ENCODE data around the gene LARGE2. TPM values are rescaled to one million over a fixed set of nuclear protein-coding genes. Genes with fewer than 3 reads are reported as not detected.
A peak's percentile ranks its signal among the peaks of the same experiment; 100 is the strongest.

LARGE2 gene
- total RNA-seq, 6 experiments from 2014 or later = 0.43 to 3.5 (median 2.4) TPM

GRCh38 chr11:45932217-45932616, 9.8 kb downstream of the LARGE2 start:
- no peak for DNase-seq
- no peak overlapping the region for H3K27ac ChIP-seq
- peaks cover 0 to 24% (median 11%) of the 10 kb centered on the region in 4 donors for H3K4me1 ChIP-seq
- intact Hi-C loops (cut with DNase I) = no loop called here
- peaks cover 0 to 17% (median 3%) of the 10 kb centered on the region in 4 donors for H3K36me3 ChIP-seq
- no peaks in the 10 kb centered on the region for H3K9me3 ChIP-seq
- no peak for ATAC-seq
- TF ChIP-seq POLR2A (IDR thresholded peaks at IDR 0.05) = no peak
- TF ChIP-seq, protein P1, sequence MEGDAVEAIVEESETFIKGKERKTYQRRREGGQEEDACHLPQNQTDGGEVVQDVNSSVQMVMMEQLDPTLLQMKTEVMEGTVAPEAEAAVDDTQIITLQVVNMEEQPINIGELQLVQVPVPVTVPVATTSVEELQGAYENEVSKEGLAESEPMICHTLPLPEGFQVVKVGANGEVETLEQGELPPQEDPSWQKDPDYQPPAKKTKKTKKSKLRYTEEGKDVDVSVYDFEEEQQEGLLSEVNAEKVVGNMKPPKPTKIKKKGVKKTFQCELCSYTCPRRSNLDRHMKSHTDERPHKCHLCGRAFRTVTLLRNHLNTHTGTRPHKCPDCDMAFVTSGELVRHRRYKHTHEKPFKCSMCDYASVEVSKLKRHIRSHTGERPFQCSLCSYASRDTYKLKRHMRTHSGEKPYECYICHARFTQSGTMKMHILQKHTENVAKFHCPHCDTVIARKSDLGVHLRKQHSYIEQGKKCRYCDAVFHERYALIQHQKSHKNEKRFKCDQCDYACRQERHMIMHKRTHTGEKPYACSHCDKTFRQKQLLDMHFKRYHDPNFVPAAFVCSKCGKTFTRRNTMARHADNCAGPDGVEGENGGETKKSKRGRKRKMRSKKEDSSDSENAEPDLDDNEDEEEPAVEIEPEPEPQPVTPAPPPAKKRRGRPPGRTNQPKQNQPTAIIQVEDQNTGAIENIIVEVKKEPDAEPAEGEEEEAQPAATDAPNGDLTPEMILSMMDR (IDR thresholded peaks at IDR 0.05) = no peak
- no peak overlapping the region for H3K4me3 ChIP-seq
- no peaks in the 10 kb centered on the region for H3K27me3 ChIP-seq
- WGBS (ENCODE audit: insufficient coverage, low coverage, low lambda C conversion rate, missing lambda C conversion rate) = 96% methylated on average over 6 of the region's 8 CpGs

DNA sequence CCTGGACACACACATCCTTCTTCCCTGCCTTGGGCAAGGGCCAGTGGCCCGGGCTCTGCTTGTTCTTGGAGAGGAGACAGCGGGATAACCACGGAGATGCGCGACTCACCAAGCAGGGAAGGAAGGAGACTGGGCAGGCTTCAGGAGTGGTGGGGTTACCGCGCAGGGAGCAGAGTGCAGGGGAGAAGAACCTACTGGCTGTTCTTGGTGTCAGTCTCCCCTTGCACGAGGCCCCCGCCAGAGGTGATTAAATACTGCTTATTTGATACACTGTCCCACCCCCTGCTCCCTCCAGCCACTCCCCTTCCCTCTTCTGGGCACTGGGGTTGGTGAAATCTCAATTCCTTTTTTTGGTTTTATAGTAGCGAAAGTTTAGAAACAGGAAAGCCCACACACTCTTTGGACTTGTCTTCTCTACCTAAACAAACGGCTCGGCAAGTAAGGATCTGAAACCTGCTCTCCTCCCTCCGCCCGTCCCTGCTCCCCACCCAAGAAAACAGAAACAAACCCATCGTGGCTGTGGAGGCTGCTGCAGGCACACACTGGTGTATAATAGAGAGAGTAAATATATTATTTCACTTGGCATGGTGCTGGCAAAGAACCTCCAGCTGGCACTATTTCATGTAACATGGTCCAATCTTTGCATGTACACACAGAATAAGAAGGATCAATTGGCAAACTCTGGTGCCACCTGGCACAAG, 10.8 kb downstream of the LARGE2 start:
- 49% methylated on average over 9 of the region's 15 CpGs for WGBS (ENCODE audit: insufficient coverage, low coverage, low lambda C conversion rate, missing lambda C conversion rate)
- DNase-seq = peak in 1 of 3 donors; percentile 78

DNA sequence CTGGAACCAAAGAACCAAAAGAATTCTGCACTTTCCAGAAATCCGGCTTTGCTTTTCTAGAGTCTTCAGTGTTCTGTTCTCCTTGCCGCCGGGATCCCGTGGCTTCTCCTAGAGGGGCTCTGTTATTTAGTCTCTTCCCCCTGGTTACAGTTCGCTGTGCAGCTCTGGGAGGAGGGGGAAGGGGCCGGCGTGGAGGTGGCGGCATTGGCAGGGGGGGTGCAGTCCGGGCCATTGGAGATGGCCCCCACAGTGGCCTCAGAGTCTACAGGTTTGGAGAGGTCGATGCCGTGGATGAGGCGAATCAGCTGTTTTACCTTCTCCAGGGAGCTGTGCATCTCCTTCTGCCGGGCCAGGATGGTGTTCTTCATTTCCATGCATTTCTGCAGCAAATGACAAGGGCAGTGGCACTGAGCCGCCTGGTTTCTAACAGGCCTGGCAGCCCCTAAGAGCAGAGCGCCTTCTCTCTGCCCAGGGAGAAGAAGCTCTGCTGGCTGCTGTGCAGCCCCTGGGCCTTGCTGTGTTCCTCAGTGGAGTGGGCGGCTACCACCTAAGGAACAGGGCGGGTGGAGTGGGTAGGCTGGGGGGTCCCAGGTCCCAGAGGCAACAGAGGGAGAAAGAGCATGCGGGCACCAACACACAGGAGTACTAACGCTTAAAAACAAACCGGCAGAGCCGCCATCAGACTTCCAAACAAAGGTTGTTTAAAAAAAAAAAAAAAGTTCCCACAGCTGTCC, 11.6 kb downstream of the LARGE2 start:
- ATAC-seq (peak in 2 of 4 donors; percentile 3 to 4), DNase-seq (peak in 1 of 3 donors; percentile 43)
- no peak overlapping the region for H3K4me3 ChIP-seq
- WGBS (ENCODE audit: insufficient coverage, low coverage, low lambda C conversion rate, missing lambda C conversion rate) = 68% methylated on average over 13 of the region's 21 CpGs
- peaks cover 0 to 22% (median 3%) of the 10 kb centered on the region in 4 donors for H3K36me3 ChIP-seq
- no peaks in the 10 kb centered on the region for H3K9me3 ChIP-seq
- peak overlapping the region in 2 of 3 donors; percentile 10 to 48 for H3K27ac ChIP-seq
- H3K27me3 ChIP-seq = no peaks in the 10 kb centered on the region
- TF ChIP-seq, protein P1 (IDR thresholded peaks at IDR 0.05) = no peak
- no peak for TF ChIP-seq POLR2A (IDR thresholded peaks at IDR 0.05)
- peaks cover 0 to 24% (median 11%) of the 10 kb centered on the region in 4 donors for H3K4me1 ChIP-seq
- intact Hi-C loops (cut with DNase I) = no loop called here

More for the DNA sequence above, 10.8 kb downstream of the LARGE2 start:
- H3K27me3 ChIP-seq = no peaks in the 10 kb centered on the region
- H3K36me3 ChIP-seq = peaks cover 0 to 22% (median 3%) of the 10 kb centered on the region in 4 donors
- intact Hi-C loops (cut with DNase I) = no loop called here
- H3K27ac ChIP-seq = no peak overlapping the region
- no peak for TF ChIP-seq POLR2A (IDR thresholded peaks at IDR 0.05)
- TF ChIP-seq, protein P1 (IDR thresholded peaks at IDR 0.05) = no peak
- peaks cover 0 to 24% (median 11%) of the 10 kb centered on the region in 4 donors for H3K4me1 ChIP-seq
- no peak overlapping the region for H3K4me3 ChIP-seq
- no peaks in the 10 kb centered on the region for H3K9me3 ChIP-seq
- ATAC-seq = peak; percentile 69 to 78 (median 74)

- Histone ChIP-seq H3K27me3 (no peaks in the 10 kb centered on the region), H3K9me3 (no peaks in the 10 kb centered on the region), H3K36me3 (peaks cover 0 to 22% (median 3%) of the 10 kb centered on the region in 4 donors), H3K4me3 (no peak overlapping the region), H3K4me1 (peaks cover 0 to 24% (median 11%) of the 10 kb centered on the region in 4 donors), H3K27ac (peak overlapping the region in 2 of 3 donors; percentile 10 to 48)
- 11% methylated on average over 3 of the region's 12 CpGs for WGBS (ENCODE audit: insufficient coverage, low coverage, low lambda C conversion rate, missing lambda C conversion rate)
- peak in 1 of 3 donors; percentile 72 for DNase-seq
- ATAC-seq = peak; percentile 81 to 87 (median 82)
- TF ChIP-seq, protein P1 (IDR thresholded peaks at IDR 0.05) = no peak
- no peak for TF ChIP-seq POLR2A (IDR thresholded peaks at IDR 0.05)
- intact Hi-C loops (cut with DNase I) = no loop called here
Measured at GRCh38 chr11:45934580-45935318, 12.3 kb downstream of the LARGE2 start.

Data from right lobe of liver (tissue), 6 donors.